Activated naive CD4-positive, alpha-beta T cell treated with Interleukin-2 at 50 U/mL for 16 hours (primary cell): Measurements from ENCODE around the gene ADAMTSL3.
"Not testable (repeated sequence)": the region's sequence is repeated elsewhere in the genome, so short reads cannot be mapped to it uniquely, and the experiment has no call there.

ENCODE experiments used
- DNase-seq: peaks from one replicate; pipeline ENCODE4 v3.0.0-alpha.2; 2020

The ADAMTSL3 gene

GRCh38 chr15:83993591-83993990, 339.7 kb downstream of the ADAMTSL3 start:
- no peak for DNase-seq

- no peak for DNase-seq
Observed at GRCh38 chr15:83998486-83998885, 344.6 kb downstream of the ADAMTSL3 start.

GRCh38 chr15:83999396-84000135, 345.6 kb downstream of the ADAMTSL3 start:
- DNase-seq = no peak

GRCh38 chr15:84001037-84001436, 347.1 kb downstream of the ADAMTSL3 start:
- DNase-seq = no peak

GRCh38 chr15:84001655-84002054, 347.7 kb downstream of the ADAMTSL3 start:
- no peak for DNase-seq

GRCh38 chr15:84003791-84004503, 350.0 kb downstream of the ADAMTSL3 start:
- no peak for DNase-seq

GRCh38 chr15:84006421-84006820, 352.5 kb downstream of the ADAMTSL3 start:
- no peak for DNase-seq

- DNase-seq = no peak
Observed at GRCh38 chr15:84009616-84010015, 355.7 kb downstream of the ADAMTSL3 start.

- no peak for DNase-seq
Observed at GRCh38 chr15:84010246-84010645, 356.3 kb downstream of the ADAMTSL3 start.

- DNase-seq = no peak
Observed at GRCh38 chr15:84016371-84016770, 362.4 kb downstream of the ADAMTSL3 start.

- no peak for DNase-seq
Observed at GRCh38 chr15:84022516-84022915, 368.6 kb downstream of the ADAMTSL3 start.

- DNase-seq = no peak
Observed at GRCh38 chr15:84023636-84024035, 369.7 kb downstream of the ADAMTSL3 start.

GRCh38 chr15:84033793-84034553, 380.1 kb downstream of the ADAMTSL3 start:
- DNase-seq = no peak

- no peak for DNase-seq
Observed at GRCh38 chr15:84034578-84035398, 380.9 kb downstream of the ADAMTSL3 start.

GRCh38 chr15:84035399-84035766, 381.5 kb downstream of the ADAMTSL3 start:
- no peak for DNase-seq

- DNase-seq = no peak
Observed at GRCh38 chr15:84037301-84037700, 383.4 kb downstream of the ADAMTSL3 start.

GRCh38 chr15:84042434-84043056, 388.6 kb downstream of the ADAMTSL3 start:
- DNase-seq = not testable (repeated sequence)

GRCh38 chr15:84046064-84046637, 392.2 kb downstream of the ADAMTSL3 start:
- DNase-seq = no peak

- not testable (repeated sequence) for DNase-seq
Observed at GRCh38 chr15:84049480-84049879, 395.6 kb downstream of the ADAMTSL3 start.

GRCh38 chr15:84050076-84050475, 396.2 kb downstream of the ADAMTSL3 start:
- DNase-seq = no peak

GRCh38 chr15:84051146-84051545, 397.2 kb downstream of the ADAMTSL3 start:
- DNase-seq = not testable (repeated sequence)

GRCh38 chr15:84054544-84054943, 400.6 kb downstream of the ADAMTSL3 start:
- not testable (repeated sequence) for DNase-seq
